Testis (tissue), 3 donors: ENCODE measurements around the gene CASR. TPM values are rescaled to one million over a fixed set of nuclear protein-coding genes. Genes with fewer than 3 reads are reported as not detected.

Experiments
- DNase-seq: peaks from one replicate; pipeline ENCODE4 v3.0.0-alpha.2; 2019
- H3K27ac ChIP-seq, 2 donors: fragments of 200-600 bp; sonication (generic); one replicate each; pipeline ENCODE4 v1.5.1; 2019
- H3K27me3 ChIP-seq: fragments of 200-600 bp; sonication (generic); one replicate; pipeline ENCODE4 v1.5.1; 2019
- H3K36me3 ChIP-seq: fragments of 200-600 bp; sonication (generic); one replicate; pipeline ENCODE4 v1.5.1; 2017; ENCODE audit warnings: low read depth; ENCODE audit errors: missing control alignments
- H3K4me1 ChIP-seq: fragments of 200-600 bp; sonication (generic); one replicate; pipeline ENCODE4 v1.5.1; 2019
- H3K4me3 ChIP-seq, 2 donors: fragments of 200-600 bp; sonication (generic); one replicate each; pipeline ENCODE4 v1.5.1; 2017 to 2019
- H3K9me3 ChIP-seq: fragments of 200-600 bp; sonication (generic); one replicate; pipeline ENCODE4 v1.5.1; 2017
- CTCF ChIP-seq, 3 experiments: fragments of 450-650 bp in 2 of 3; fragments of 200-600 bp in 1 of 3; sonication (generic) in 1 of 3; IDR thresholded peaks; one replicate each; pipeline ENCODE4 v1.5.1; 2016 to 2019; ENCODE audit warnings: antibody characterized with exemption in 3 of 3, mild to moderate bottlenecking in 2 of 3, moderate library complexity in 1 of 3
- POLR2A ChIP-seq: fragments of 450-650 bp; IDR thresholded peaks from one replicate; pipeline ENCODE4 v1.6.1; 2017; ENCODE audit warnings: antibody characterized with exemption, mild to moderate bottlenecking, moderate library complexity
- WGBS, 2 donors: methylation state at CpG; one replicate each; pipeline ENCODE4 v1.1.5; 2018; 5-methylcytosine and 5-hydroxymethylcytosine counted together
- intact Hi-C: fragments of 100-400 bp; cut with DNase I; formaldehyde crosslinking; loops from one replicate; pipeline ENCODE4 v1.15.1; 2023; ENCODE audit warnings: low total_unique reads
- polyA plus RNA-seq: library from polyadenylated mRNA; stranded (reverse); fragments of 350-450 nt; fragmentation: Illumina TruSeq; extraction: RNeasy Lipid Tissue Mini Kit (QIAGEN cat#74804); gene quantifications from one replicate; pipeline ENCODE4 v1.2.3, GENCODE V29; 2014; ENCODE audit warnings: low read depth, low replicate concordance; ENCODE audit not compliant: insufficient read depth
- total RNA-seq, 2 donors: library from RNA; depleted of rRNA; stranded (reverse); fragments of >200 nt; gene quantifications; one replicate each; pipeline ENCODE4 v1.2.3, GENCODE V29; 2016

CASR gene
- total and polyA plus RNA-seq, 3 donors from 2014 or later: 0.30 to 1.4 (median 1.2) TPM

DNA sequence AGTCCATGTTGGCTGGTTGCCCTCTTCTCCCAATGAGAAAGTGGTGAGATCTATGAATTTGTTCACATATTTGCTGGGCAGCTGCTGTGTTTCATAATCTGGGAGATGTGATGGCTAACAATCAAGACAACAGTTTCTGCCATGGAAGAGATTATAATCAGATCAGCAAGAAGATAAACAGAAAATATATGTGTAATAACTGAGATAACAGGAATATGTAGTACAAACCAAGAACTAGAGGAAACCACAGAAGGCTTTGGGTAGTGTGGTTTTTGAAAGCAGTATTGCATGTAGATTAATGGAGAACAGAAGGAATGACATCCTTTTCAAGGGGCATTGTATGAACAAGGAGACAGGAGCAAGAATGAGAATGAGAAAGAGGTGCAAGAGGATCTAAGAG is 129.4 kb downstream of the CASR start:
- Histone ChIP-seq H3K27me3 (no peaks in the 10 kb centered on the region), H3K36me3 (no peaks in the 10 kb centered on the region), H3K4me1 (no peaks in the 10 kb centered on the region), H3K27ac (no peak overlapping the region), H3K4me3 (no peak overlapping the region), H3K9me3 (no peaks in the 10 kb centered on the region)
- TF ChIP-seq POLR2A: no peak
- no peak for TF ChIP-seq CTCF (IDR thresholded peaks at IDR 0.05)
- intact Hi-C loops: no loop called here
- no peak for DNase-seq

- H3K27me3 ChIP-seq: no peaks in the 10 kb centered on the region
- no peak for TF ChIP-seq CTCF (IDR thresholded peaks at IDR 0.05)
- TF ChIP-seq POLR2A: no peak
- no peak overlapping the region for H3K27ac ChIP-seq
- DNase-seq: no peak
- no peaks in the 10 kb centered on the region for H3K9me3 ChIP-seq
- intact Hi-C loops: no loop called here
- no peaks in the 10 kb centered on the region for H3K36me3 ChIP-seq
- 76 to 93% methylated on average over 3 of the region's 3 CpGs for WGBS, 2 donors
- no peak overlapping the region for H3K4me3 ChIP-seq
- H3K4me1 ChIP-seq: no peaks in the 10 kb centered on the region
These were observed 129.8 kb downstream of the CASR start for GRCh38 chr3:122313281-122313680.

DNA sequence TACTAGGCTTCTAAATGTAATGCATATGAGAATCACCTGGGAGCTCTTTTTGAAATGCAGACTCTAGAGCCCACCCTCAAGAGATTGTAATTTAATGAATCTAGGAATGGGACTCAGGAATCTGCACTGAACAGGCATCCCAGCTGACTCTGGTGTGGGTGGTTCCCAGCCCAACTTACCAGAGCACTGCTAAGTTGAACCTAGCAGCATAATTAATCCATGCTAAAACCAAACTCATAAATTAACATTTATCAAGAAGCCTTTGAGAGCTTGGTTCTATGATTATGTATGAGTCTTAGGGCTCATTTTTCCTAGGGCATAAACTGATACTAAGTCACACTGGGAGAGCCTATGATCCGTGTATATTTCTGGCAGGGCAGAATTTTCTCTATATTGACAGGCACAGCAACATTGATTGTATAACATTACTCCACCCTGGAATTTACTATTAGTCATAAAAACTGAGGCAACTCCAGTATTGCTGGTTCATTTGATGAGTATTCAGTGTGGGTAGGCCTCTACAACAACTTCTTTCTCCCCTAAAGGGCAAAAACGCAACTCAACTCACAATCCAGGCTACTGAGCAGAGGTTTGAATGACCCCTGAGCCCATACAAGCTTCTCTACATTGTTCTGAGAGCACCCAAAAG is 130.9 kb downstream of the CASR start:
- H3K9me3 ChIP-seq: no peaks in the 10 kb centered on the region

GRCh38 chr3:122315619-122316018 is 132.2 kb downstream of the CASR start:
- DNase-seq: no peak
- H3K4me1 ChIP-seq: no peaks in the 10 kb centered on the region
- H3K36me3 ChIP-seq: no peaks in the 10 kb centered on the region
- intact Hi-C loops: no loop called here
- no peaks in the 10 kb centered on the region for H3K9me3 ChIP-seq
- H3K4me3 ChIP-seq: no peak overlapping the region
- H3K27ac ChIP-seq: no peak overlapping the region
- TF ChIP-seq CTCF (IDR thresholded peaks at IDR 0.05) (no peak), POLR2A (no peak)
- WGBS, 2 donors: 34 to 58% methylated on average over 4 of the region's 4 CpGs
- no peaks in the 10 kb centered on the region for H3K27me3 ChIP-seq

More for the DNA sequence above, 130.9 kb downstream of the CASR start:
- Histone ChIP-seq H3K36me3 (no peaks in the 10 kb centered on the region), H3K4me3 (no peak overlapping the region), H3K27ac (no peak overlapping the region), H3K4me1 (no peaks in the 10 kb centered on the region), H3K27me3 (no peaks in the 10 kb centered on the region)
- intact Hi-C loops: no loop called here
- no peak for DNase-seq
- TF ChIP-seq CTCF (IDR thresholded peaks at IDR 0.05): no peak
- TF ChIP-seq POLR2A: no peak
- WGBS, 2 donors: 74 to 85% methylated on average over 2 of the region's 2 CpGs

DNA sequence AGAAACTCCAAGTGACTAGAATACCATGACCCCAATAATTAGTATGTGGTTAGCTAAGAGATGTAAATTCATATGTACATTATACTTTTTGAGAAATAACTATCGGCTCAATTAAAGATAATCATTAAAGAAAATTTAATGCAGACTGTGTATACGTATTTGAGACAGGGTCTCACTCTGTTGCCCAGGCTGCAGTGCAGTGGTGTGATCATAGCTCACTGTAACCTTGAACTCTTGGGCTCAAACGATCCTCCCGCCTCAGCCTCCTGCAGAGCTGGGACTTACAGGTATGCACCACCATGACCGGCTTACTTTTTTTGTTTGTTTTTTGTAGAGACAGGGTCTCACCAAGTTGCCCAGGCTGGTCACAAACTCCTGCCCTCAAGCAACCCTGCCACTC is 132.9 kb downstream of the CASR start:
- H3K9me3 ChIP-seq: no peaks in the 10 kb centered on the region
- TF ChIP-seq CTCF (IDR thresholded peaks at IDR 0.05) (no peak), POLR2A (no peak)
- no peaks in the 10 kb centered on the region for H3K4me1 ChIP-seq
- intact Hi-C loops: no loop called here
- no peaks in the 10 kb centered on the region for H3K36me3 ChIP-seq
- H3K27me3 ChIP-seq: no peaks in the 10 kb centered on the region
- 70 to 77% methylated on average over 5 of the region's 5 CpGs for WGBS, 2 donors
- H3K4me3 ChIP-seq: no peak overlapping the region
- no peak overlapping the region for H3K27ac ChIP-seq
- DNase-seq: no peak
